NCI-H774 (cell line): ENCODE measurements around the gene DGKA.
A peak's percentile ranks its signal among the peaks of the same experiment; 100 is the strongest.

Experiments used
- DNase-seq: peaks from one replicate; lab custom pipeline; 2025; lab: John Stamatoyannopoulos, UW

Gene DGKA

DNA sequence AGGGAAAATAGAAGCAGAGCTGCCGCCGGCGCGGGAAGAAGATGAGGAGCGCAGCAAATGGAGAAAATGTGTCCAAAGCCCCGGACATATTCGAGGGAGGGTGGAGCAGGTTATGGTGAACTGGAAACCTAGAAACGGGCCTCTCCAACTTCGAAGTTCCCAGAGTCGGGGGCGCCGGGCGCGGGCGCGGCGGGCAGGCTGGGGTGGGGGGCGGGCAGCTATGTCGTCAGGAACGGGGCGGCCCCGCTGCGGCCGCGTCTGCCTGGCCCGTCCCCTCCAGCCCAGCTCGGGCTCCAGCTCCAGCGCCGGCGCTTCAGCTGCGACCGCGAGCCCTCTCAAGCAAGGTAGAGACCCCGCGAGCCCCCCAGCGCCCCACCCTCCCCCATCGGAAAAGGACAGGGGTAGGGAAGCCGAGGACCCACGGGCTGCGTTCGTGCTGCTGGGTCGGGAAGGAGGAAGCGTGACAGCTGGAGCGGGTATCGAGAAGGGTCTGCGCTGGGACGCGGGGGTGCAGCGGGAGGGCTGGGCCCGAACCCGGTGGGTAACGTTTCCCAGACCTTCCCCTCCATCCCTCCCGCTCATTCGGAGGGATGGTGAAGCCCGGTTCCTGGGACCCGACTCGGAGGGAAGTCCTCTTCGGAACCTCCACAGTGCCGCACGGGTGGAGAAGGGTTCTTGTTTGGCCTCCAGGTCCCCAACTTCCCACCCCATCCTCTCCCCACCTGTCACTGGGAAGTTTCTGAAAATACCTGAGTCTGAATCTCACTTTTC lies 1.0 kb downstream of the DGKA start:
- peak; percentile 8 for DNase-seq

DNA sequence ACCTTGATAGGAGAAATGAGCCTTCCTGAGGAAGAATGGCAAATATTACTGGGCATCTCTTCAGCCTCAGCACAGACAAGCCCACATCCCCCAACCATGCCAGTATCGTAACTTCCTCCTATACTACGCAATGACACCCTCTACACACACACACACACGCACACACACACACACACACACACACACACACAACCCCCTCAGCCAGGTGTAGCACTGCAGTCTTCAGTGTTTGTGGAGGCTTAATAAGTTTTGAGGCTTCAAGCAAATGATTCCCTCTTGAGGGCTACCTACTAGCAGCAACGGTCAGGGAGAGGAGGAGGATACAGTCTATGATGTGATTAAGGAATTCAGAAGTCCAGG lies 1.6 kb downstream of the DGKA start:
- DNase-seq: no peak

DNA sequence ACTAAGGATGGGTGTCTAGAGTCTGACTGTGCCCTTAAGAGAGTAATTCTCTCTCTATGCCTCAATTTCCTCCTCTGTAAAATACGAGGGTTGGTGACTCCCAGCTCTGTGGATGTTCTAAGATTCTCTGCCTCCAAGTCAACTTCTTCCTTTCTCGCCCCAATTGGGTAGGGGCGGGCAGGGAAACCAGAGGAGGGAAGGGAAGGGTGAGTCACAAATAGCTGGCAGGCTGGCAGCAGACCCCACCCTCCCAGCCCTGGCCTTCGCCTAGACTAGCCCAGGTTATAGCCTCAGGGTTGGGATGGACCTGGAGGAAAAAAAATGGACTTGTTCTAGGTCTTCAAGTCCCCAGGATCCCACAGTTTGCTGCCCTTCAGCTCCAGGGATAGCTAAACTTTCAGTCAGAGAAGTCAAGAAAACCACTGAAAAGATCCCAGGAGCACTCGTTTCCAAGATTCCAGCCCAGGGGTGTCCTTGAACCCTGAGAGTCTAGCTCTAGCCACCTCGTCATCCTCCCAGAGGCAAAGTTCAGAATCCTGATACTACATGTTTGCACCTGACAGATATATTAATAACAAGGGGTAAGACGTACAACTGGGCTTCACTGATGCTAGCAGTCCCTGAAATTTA lies 2.3 kb downstream of the DGKA start:
- DNase-seq: no peak

DNA sequence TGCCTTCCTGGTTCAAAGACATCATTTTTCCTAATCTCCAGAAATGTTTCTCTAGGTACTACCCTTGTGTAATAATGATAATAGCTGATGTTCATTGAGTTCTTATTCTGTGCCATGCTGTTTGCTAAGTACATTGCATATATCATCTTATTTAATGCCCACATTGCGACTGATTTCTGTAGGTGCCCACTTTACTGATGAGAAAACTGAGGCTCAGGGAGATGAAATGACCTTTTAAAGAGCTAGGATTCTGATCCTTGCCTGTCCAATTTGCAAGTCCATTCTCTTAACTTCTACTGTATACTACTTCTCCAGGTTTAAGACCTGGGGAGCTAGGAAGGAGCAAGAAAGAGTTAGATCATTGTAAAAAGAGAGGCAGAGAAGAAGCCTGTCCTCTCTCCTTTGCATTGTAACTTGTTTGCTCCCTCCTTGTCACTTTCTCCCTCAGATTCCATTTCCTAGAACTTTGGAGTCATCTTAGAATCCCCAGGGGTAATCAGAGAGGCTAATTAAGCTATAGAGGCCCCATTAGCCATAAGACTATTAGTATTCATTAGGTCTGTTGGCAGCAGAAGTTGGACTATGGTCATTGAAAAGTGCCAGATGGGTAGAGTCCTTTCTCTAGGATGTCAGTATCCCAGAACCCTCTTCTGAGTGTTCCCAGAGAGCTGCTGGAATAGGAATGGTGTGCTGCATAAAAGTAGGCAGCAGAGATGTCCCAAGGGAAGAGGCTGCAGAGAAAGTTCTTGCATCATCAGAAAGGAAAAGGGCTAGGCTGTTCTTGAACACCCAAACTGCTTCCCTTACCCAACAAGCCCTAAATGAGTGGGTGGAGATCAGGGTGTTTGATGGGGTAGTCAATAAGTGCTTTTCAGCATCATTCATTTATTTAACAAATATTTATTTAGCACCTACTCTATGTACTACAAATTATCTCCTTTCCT lies 3.1 kb downstream of the DGKA start:
- no peak for DNase-seq

DNA sequence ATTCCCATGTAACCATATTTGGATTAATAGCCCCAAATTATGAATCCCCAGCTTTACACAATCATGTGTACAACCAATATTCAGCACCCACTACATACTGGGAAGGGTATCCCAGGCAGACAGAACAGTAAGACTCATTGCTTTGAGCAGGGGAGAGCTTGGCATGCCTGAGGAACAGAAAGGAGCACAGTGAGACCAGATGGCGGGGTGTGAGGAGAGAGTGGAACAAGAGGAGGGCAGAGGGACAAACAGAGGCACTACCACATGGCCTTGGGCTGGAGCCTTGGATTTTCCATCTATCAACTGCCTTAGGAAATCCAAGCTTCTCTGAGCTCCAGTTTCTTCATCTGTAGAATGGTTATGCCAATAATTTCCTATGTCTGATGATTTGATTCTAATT lies 3.8 kb downstream of the DGKA start:
- no peak for DNase-seq

DNA sequence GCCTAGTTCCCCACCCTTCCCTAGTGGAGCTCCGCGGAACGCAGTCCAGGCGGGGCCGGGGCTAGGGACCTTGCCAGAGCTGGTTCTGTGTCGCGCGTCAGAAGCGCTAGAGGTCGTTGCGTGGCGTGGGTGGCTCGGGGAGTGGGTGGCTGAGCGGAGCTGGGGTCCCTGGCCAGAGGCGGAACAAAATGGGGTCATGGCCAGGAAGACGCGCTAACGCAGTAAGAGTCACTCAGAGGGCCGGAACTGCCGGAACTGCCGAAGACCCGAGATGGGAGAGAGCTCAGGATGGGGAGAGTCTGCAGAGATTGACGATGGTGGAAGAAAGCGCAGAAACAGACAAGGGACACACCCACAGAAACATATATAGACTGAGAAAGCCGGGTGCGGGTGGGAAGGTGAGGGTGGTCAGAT lies 4.8 kb downstream of the DGKA start:
- no peak for DNase-seq

DNA sequence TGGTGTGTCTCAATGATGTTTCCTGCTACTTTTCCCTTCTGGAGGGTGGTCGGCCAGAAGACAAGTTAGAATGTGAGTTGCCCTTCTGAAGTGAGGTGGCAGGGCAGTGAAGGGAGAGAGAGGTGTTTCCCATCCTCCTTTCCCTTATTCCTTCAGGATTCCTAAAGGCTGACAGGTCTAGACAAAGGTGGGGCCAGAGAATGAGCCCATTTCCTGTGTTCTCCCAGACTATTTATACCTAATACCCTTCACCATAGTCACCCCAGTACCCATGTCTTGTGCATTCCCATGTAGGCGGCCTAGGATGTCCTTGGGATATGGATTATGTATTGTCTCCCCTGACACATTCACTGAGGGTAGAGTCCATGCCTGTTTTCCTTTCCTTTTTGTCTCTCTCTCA lies 7.0 kb downstream of the DGKA start:
- no peak for DNase-seq

DNA sequence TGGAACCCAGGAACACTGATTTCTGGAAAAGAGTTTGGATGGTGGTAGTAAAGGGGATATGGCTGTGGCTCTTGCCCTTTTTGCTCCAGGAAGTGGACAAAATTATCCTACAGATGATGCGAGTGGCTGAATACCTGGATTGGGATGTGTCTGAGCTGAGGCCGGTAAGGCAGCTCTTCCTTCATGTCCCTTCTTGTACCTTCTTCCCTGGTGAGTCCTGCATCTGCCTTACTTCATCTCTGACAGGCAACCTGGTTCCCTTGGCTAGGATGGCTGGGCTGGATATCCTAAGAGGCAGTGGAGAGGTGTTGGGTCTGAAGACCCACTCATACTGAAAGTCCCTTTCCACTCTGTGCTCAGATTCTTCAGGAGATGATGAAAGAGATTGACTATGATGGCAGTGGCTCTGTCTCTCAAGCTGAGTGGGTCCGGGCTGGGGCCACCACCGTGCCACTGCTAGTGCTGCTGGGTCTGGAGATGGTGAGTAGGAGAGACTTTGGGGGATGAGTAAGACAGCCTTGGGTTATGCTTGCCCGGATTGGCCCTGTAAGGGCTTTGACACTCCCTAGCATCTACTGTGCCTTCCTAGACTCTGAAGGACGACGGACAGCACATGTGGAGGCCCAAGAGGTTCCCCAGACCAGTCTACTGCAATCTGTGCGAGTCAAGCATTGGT lies 8.0 kb downstream of the DGKA start:
- DNase-seq: no peak

DNA sequence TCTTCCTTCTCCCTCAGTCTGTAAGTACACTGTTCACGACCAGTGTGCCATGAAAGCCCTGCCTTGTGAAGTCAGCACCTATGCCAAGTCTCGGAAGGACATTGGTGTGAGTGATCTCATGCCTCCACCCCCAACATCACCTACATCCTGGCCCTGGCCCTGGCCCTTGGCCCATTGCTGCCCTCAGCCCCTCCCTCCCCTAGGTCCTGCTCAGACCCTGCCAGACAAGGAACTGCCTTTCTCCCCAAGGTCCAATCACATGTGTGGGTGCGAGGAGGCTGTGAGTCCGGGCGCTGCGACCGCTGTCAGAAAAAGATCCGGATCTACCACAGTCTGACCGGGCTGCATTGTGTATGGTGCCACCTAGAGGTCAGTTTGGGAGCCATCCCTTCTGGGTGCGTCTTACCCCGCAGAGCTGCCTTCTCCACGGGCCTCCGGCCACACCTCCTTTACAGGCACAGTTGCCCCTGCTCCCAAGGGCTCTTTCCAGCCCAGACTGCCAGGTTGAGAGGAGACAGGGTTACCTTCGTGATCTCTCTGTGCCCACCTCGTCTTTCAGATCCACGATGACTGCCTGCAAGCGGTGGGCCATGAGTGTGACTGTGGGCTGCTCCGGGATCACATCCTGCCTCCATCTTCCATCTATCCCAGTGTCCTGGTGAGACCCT lies 9.2 kb downstream of the DGKA start:
- DNase-seq: peak; percentile 82

DNA sequence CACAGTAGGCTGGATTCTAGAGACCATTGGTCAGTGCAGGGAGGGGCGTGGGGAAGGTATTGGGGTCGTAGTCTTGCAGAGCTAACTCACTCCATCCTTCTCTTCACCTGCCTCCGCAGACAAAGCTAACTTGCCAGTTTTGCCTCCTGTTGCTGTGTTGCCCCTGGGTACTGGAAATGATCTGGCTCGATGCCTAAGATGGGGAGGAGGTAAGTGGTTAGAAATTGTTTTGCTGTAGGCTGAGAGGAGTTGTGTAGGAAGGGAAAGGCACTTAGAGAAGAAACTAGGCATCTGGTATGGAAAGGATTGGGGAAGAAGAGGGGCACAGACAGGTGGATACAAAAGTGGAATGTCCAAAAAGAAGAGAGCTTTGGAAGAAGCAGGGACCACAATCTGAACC lies 11.1 kb downstream of the DGKA start:
- no peak for DNase-seq

DNA sequence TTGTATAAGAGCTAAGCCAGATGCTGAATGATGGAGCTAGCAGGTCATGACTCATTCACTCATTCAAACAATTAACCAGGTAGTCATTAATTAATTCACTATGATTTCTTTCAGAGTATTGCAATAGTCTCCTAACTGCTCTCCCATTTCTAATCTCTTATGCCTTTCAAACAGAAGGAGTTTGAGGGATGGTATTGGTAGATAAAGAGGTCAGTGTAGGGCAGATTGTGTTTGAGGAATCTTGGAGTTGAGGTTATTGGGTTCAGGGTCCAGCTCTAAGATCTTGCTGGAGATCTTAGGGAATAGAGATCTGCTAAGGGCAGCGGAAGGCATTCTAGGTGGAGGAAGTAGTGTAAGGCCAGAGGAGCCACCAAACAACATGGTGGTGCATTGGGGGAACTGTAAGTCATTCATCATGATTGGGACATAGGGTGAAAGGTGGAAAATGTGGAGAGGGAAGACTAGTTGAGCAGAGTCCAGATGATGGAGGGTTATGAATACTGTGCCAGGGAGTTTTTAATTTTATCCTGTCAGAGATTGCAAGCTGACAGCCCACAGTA lies 11.7 kb downstream of the DGKA start:
- no peak for DNase-seq

DNA sequence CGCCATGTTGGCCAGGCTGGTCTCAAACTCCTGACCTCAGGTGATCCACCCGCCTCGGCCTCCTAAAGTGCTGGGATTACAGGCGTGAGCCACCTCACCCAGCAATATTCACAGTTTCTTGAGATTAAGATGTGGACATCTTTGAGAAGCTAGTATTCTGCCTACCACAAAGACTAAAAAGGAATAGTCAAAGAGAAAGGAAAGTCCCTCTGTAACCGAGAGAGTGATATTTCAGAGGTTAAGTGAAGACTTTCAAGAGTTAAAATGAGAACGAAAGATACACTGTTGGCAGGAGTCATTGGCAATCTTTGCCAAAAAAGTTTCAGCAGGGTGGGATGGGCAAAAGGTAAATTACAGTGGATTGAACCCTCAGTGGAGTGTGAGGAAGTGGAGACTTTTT lies 15.6 kb downstream of the DGKA start:
- no peak for DNase-seq

DNA sequence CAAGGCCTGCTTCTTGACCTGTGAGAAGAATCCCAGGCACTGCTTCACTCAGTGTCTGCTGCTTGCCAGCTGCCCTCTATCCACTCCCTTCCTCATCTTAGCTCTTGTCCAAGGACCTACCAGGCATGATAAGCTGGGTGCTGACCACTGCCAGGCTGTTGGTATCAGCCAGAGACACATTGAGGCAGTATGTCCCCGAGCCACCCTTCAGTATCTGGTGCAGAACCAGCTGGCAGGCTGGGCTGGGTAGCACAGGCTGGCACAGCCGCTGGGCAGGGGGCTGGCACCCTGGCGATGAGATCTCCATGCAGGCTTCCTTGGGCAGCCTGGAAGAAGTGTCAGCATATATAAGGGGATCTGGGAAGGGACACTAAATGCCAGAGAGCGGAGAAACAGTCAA lies 24.4 kb downstream of the DGKA start:
- no peak for DNase-seq

DNA sequence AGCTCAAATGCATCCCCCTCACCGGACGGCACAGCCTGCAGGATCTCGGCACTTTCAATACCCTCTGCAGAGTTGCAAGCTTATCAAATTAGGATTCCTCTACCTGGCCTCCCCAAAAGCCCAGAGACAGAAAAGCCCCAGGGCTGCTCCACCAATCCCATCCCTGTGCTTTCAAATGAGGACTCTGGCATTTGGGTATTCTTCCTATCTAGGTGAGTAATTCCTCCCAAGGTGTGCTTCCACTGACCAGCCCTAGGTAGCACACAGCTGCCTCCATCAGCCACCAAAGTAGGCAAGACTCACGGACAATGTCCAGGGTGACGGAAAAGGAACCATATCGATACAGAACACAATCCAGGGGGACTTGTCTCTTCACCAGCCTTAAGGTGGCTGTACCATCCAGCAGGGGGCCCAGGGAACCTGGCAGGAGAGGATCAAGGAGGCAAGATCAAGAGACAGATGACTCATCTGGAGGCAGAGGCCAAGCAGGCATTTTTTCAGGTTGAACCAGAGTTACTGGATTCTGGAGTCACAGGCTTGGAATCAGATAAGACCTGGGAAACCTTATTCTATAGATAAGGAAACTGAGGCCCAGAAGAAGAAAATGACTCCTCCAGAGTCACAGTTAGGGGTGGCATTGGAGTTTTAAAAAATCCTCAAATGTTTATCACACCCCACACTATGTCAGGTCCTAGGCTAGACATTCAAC lies 25.0 kb downstream of the DGKA start:
- DNase-seq: no peak

DNA sequence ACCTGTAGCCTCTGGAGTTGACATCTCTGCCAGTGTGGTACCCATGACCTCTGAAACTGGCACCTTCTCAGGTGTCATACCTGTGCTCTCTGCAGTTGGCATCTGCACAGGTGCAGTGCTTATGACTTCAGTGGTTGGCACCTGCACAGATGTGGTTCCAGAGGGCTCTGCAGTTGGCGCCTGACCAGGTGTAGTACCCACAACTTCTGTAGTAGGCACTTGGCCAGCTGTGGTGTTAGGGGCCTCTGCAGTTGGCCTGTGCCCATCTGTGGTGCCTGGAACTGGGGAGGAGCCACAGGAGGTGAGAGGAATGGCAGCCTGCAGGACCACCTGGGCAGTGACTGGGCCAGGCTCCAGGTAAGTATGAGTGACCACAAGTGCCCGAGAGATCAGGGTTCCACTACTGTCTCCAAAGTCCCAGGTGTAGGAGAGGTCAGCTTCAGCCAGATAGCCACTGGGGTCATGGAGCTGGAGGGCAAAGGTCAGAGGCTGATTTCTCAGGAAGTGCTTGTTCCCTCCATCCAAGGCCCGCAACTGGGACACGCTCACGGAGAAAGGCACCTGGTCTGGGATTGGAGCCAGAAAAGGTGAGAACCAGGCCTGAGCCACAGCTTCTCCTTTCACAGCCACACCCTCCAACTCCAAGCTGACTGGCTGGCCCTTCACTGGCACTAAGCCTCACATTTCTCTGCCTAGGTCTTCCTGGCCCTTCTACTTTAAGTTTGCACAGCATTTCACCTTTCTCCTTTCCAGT lies 26.3 kb downstream of the DGKA start:
- no peak for DNase-seq

DNA sequence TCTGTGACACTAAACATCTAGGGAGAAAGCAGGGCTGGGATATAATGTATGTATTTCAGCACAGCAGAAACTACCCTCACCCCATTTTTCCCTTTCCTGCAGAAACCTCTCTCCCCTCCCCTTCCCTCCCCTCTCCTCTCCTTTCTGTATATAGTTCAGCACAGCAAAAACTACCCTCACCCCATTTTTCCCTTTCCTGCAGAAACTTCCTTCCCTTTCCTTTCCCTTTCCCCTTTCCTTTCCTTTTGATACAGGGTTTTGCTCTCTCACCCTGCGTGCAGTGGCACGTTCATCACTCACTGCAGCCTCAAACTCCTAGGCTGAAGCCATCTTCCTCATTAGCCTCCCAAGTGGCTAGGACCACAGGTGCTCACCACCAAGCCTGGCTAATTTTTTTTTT lies 32.8 kb downstream of the DGKA start:
- no peak for DNase-seq

DNA sequence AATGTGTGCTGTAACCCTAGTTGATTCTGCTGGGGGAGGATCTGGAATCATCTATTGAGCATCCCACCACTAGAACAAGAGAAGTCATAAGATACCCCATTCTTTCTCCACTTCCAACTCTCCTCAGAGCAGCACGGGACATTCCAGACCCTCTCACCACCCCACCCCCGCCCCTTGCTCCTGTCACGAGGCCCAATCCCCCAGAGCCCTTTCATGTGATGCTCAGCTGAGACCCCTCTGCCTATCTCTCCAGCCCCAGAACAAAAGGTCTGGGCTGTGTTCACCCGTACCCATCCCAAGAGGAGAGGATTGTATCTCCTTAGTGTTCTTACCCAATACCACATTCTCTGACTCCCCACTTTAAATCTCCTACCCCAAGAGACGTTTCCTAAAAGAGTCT lies 34.3 kb downstream of the DGKA start:
- no peak for DNase-seq

DNA sequence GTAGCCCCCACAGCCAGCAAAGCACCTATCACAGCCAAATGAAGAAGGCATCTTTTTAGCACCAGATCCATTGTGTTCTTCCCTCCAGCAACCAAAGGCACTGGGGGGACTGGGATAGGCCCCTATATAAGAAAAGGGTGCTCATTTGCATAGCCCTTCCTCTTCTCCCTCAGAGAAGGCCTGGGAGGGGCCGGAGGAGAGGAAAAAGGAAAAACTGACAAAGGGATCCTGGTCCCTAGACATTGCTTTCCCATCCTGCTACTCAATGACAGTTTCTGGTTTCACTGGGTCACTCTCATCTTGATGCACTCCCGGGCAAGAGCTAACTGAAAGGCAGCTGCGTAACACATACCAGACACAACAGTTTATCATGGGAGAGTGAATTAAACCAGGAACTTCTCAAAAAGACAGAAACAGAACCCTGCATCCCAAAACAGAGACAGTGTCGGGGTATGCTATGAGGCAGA lies 35.0 kb downstream of the DGKA start, which contains the start of gene PMEL:
TSS of gene PMEL (minus strand) at position 102 of the 467 bp plus-strand sequence. CDS start at position 71, 31 bp downstream.
- DNase-seq: no peak

DNA sequence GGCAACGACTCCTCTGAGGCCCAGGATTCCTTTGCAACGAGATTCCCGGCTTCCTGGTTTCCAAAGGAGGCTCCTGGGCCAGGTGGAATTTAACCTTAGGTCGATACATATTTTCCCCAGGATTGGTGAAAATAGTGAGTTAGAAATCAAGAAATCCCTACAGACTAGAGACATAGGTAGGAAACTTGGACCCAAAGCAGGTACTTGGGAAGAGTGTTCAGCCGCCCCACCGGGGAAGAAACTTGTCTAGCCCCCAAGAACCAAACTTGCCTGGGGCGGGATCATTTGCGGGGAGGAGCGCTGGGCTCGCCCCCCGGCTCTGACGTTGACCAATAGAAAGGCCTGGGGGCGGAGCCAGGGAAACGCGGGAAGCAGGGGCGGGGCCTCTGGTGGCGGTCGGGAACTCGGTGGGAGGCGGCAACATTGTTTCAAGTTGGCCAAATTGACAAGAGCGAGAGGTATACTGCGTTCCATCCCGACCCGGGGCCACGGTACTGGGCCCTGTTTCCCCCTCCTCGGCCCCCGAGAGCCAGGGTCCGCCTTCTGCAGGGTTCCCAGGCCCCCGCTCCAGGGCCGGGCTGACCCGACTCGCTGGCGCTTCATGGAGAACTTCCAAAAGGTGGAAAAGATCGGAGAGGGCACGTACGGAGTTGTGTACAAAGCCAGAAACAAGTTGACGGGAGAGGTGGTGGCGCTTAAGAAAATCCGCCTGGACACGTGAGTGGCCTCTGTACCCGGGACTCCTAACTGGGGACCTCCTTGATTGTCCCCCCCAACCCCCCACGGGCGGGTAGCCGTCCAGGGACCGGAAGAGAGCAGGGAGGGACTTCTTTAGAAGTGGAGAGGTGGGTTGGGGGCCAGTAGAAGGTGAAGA lies 35.7 kb downstream of the DGKA start, which contains the start of gene CDK2:
TSS of gene CDK2 (plus strand) at position 423 of the 874 bp plus-strand sequence. CDS start at position 602, 179 bp downstream.
- DNase-seq: peak; percentile 75
